HG03378 (cell line): ENCODE data around the gene CCDC30.
"Not testable (repeated sequence)": the region's sequence is repeated elsewhere in the genome, so short reads cannot be mapped to it uniquely, and the experiment has no call there.

Experiments
- ATAC-seq: cut with Tn5 transposase; IDR thresholded peaks from one replicate; pipeline ENCODE4 v1.9.1; 2021; ENCODE audit warnings: mild to moderate bottlenecking, moderate library complexity; ENCODE audit not compliant: unreplicated experiment

Gene CCDC30

GRCh38 chr1:42627205-42627604 is 164.1 kb downstream of the CCDC30 start:
- not testable (repeated sequence) for ATAC-seq

- no peak for ATAC-seq
Observed at GRCh38 chr1:42639116-42639515, 176.0 kb downstream of the CCDC30 start.

- ATAC-seq: no peak
Observed at GRCh38 chr1:42646056-42646455, 183.0 kb downstream of the CCDC30 start.

- no peak for ATAC-seq
Observed at GRCh38 chr1:42657201-42657600, 194.1 kb downstream of the CCDC30 start.

- peak; percentile 85 for ATAC-seq
Observed at GRCh38 chr1:42657981-42658876, 195.1 kb downstream of the CCDC30 start, which contains the start of gene PPIH. PPIH (plus strand) TSS chr1:42658423; CDS start chr1:42658447, 24 bp downstream.

- ATAC-seq: no peak
Observed at GRCh38 chr1:42658877-42659337, 195.8 kb downstream of the CCDC30 start.

- ATAC-seq: no peak
Observed at GRCh38 chr1:42660907-42661500, 197.9 kb downstream of the CCDC30 start.

- ATAC-seq: no peak
Observed at GRCh38 chr1:42669936-42670335, 206.8 kb downstream of the CCDC30 start.

GRCh38 chr1:42670425-42670824 is 207.3 kb downstream of the CCDC30 start:
- ATAC-seq: no peak

GRCh38 chr1:42674214-42674613 is 211.1 kb downstream of the CCDC30 start:
- no peak for ATAC-seq

- no peak for ATAC-seq
Observed at GRCh38 chr1:42674682-42675081, 211.6 kb downstream of the CCDC30 start.

GRCh38 chr1:42675467-42675866 is 212.4 kb downstream of the CCDC30 start:
- ATAC-seq: no peak

GRCh38 chr1:42676534-42677087 is 213.5 kb downstream of the CCDC30 start:
- ATAC-seq: no peak

- no peak for ATAC-seq
Observed at GRCh38 chr1:42679364-42679983, 216.4 kb downstream of the CCDC30 start.

- no peak for ATAC-seq
Observed at GRCh38 chr1:42680055-42680454, 217.0 kb downstream of the CCDC30 start.

GRCh38 chr1:42680921-42681683 is 218.0 kb downstream of the CCDC30 start:
- no peak for ATAC-seq

GRCh38 chr1:42681741-42682483 is 218.8 kb downstream of the CCDC30 start, which contains the start of gene YBX1:
YBX1 (plus strand) TSS chr1:42682418; CDS start chr1:42682566, 148 bp downstream.
- ATAC-seq: peak; percentile 93

- not testable (repeated sequence) for ATAC-seq
Observed at GRCh38 chr1:42682484-42682738, 219.3 kb downstream of the CCDC30 start.

- ATAC-seq: no peak
Observed at GRCh38 chr1:42682739-42683531, 219.8 kb downstream of the CCDC30 start.
